Subcutaneous adipose tissue (tissue), 4 donors: ENCODE measurements around the gene F8A1. TPM values are rescaled to one million over a fixed set of nuclear protein-coding genes. Genes with fewer than 3 reads are reported as not detected.
"Not testable (repeated sequence)": the region's sequence is repeated elsewhere in the genome, so short reads cannot be mapped to it uniquely, and the experiment has no call there.

Experiments used
- total RNA-seq, 4 donors: library from RNA; depleted of rRNA; stranded (reverse); fragments of >200 nt; gene quantifications; one replicate each; pipeline ENCODE4 v1.1.0, GENCODE V29; 2016
- TF ChIP-seq, protein P1 (sequence below): fragments of 450-650 bp; IDR thresholded peaks from one replicate; pipeline ENCODE4 v1.5.1; 2016; ENCODE audit warnings: low read depth, mild to moderate bottlenecking, control low read depth, antibody characterized with exemption, moderate library complexity

F8A1 gene
- 10 to 100 TPM in 1 of 4 donors, 1 to 10 TPM in 2, under 1 TPM in 1; 0.44 to 12.9 (median 5.8) TPM for total RNA-seq

DNA sequence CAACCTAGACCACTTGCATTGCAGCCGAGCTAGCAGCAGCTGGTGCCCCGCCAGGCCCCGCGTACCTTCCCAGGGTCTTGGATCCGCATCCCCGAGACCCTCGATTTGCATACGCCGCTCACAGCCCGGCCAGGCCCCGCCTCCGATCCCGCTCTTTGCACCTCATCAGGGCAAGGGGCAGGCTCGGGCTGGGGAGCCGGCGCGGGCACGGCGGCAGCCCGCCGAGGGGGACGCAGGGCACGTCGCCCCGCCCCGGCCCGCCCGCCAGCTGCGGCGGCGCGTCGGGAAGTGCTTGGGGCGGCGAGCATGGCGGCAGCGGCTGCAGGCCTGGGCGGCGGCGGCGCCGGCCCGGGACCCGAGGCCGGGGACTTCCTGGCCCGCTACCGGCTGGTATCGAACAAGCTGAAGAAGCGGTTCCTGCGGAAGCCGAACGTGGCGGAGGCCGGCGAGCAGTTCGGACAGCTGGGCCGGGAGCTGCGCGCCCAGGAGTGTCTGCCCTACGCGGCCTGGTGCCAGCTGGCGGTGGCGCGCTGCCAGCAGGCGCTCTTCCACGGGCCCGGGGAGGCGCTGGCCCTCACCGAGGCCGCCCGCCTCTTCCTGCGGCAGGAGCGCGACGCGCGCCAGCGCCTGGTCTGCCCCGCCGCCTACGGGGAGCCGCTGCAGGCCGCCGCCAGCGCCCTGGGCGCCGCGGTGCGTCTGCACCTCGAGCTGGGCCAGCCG lies at the start of gene F8A1:
Gene F8A1, plus strand, starts transcription at position 287 of the 720 bp plus-strand sequence. Its CDS starts 20 bp downstream, at position 307.
- TF ChIP-seq, protein P1, sequence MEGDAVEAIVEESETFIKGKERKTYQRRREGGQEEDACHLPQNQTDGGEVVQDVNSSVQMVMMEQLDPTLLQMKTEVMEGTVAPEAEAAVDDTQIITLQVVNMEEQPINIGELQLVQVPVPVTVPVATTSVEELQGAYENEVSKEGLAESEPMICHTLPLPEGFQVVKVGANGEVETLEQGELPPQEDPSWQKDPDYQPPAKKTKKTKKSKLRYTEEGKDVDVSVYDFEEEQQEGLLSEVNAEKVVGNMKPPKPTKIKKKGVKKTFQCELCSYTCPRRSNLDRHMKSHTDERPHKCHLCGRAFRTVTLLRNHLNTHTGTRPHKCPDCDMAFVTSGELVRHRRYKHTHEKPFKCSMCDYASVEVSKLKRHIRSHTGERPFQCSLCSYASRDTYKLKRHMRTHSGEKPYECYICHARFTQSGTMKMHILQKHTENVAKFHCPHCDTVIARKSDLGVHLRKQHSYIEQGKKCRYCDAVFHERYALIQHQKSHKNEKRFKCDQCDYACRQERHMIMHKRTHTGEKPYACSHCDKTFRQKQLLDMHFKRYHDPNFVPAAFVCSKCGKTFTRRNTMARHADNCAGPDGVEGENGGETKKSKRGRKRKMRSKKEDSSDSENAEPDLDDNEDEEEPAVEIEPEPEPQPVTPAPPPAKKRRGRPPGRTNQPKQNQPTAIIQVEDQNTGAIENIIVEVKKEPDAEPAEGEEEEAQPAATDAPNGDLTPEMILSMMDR: not testable (repeated sequence)

- TF ChIP-seq, protein P1: no peak
Measured at GRCh38 chrX:154840856-154841255, 45.3 kb upstream of the F8A1 start.

DNA sequence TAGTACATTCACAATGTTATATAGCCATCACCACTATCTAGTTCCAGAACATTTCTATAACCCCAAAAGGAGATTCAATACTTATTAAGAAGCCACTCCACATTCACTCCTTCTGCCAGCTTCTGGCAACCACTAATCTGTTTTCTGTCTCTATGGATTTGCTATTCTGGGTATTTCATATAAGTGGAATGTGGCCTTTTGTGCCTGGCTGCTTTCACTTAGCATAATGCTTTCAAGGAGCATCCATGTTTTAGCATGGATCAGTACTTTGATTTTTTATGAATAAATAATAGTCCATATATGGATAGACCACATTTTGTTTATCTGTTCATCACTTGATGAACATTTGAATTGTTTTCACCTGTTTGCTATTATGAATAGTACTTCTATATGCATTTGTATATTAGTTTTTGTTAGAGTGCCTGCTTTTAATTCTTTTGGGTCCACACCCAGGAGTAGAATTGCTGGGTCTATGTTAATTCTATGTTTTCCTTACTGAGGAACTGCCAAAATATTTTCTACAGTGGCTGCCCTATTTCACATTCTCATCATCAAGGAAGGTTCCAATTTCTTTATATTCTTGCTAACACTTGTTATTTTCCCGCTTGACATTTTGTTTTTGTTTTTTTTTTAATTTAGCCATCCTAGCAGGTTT lies 35.1 kb upstream of the F8A1 start:
- TF ChIP-seq, protein P1: no peak

GRCh38 chrX:154855256-154855655 lies 30.9 kb upstream of the F8A1 start:
- TF ChIP-seq, protein P1: no peak

DNA sequence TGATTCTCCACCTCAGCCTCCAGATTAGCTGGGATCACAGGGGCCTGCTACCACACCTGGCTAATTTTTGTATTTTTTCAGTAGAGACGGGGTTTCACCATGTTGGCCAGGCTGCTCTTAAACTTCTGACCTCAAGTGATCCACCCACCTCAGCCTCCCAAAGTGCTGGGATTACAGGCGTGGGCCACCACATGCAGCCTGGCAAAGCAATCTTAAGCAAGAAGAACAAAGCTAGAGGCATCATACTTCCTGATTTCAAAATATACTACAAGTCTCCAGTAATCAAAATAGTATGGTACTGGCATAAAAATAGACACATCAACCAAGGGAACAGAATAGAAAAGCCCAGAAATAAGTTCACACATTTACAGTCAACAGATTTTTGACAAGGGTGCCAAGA lies 12.8 kb upstream of the F8A1 start:
- TF ChIP-seq, protein P1: no peak

DNA sequence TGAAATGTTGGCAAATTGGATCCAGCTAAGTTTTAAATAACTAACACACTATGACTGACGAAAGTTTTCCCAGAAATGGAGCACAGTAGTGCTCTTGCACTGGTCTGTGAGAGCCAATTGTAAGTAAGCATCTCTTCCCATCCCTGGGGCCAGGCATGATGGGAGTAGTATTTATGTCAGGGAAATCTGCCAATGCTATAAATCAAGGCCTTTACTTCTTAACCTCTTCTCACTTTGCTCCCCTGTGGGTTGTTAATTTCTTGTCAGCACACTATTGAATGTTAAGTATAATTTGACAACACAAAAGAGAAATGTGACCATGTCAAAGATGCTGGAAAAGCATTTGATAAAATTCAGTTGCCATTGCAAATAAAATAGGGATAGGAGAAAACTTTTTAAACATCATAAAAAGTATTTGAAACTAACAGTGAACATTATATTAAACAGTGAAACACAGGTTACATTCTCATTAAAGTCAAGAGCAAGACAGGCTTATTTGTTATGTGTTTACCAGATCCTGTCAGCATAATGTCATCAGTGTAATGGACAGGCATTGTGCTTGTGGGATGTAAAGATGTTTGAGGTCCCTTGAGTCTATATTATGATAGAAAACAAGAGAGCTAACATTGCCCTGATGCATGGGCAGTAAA lies 5.0 kb downstream of the F8A1 start:
- TF ChIP-seq, protein P1: no peak

DNA sequence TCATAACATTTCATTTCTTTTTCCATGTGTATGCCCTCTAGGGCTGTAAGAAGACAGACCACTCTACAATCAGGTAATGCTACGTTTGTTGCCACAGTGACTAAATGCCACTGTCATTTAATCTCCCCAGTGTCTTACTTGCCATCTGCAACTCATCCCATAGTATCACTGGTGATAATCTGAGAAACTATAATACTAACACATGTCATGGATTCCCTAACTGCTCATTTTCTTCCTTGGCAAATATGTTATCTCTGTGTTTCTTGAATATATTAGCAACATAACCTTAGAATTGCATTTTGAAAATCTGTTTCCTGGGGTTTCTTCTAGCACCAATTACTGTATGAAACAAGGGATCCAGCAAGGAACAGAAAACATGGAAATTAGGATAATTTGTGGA lies 6.1 kb downstream of the F8A1 start:
- TF ChIP-seq, protein P1: no peak
